SK-N-MC (cell line): ENCODE results near the gene TMEM259.

Source experiments
- EZH2 ChIP-seq: fragments of 200-600 bp; sonication (generic); IDR thresholded peaks from one replicate; pipeline ENCODE4 v1.6.1; 2017; ENCODE audit warnings: antibody characterized with exemption
- FOXP2 ChIP-seq: optimal IDR thresholded peaks from 2 replicates; pipeline ENCODE3; 2011; ENCODE audit warnings: mild to moderate bottlenecking, moderate library complexity; ENCODE audit not compliant: insufficient read depth; ENCODE audit errors: extremely low read length, control extremely low read depth
- POLR2AphosphoS5 ChIP-seq: IDR thresholded peaks from 2 replicates; pipeline ENCODE4 v1.6.1; 2012; ENCODE audit warnings: mild to moderate bottlenecking, low read depth, low read length, borderline replicate concordance

GRCh38 chr19:1045247-1045603, 24.3 kb upstream of the TMEM259 start:
- no peak for TF ChIP-seq EZH2
- no peak for TF ChIP-seq FOXP2
- no peak for TF ChIP-seq POLR2AphosphoS5
